SKM-1 (cell line): Measurements from ENCODE around the gene CTAG1B.
"Not testable (repeated sequence)": the region's sequence is repeated elsewhere in the genome, so short reads cannot be mapped to it uniquely, and the experiment has no call there.

Experiments used
- DNase-seq: peaks from one replicate; lab custom pipeline; 2025; ENCODE audit not compliant: unreplicated experiment; lab: John Stamatoyannopoulos, UW

The CTAG1B gene

GRCh38 chrX:154619182-154619581, at the start of gene CTAG1B:
Gene CTAG1B, minus strand, starts transcription at chrX:154619282. Its CDS starts 64 bp downstream, at chrX:154619218.
- DNase-seq: not testable (repeated sequence)

GRCh38 chrX:154661899-154662298, 42.8 kb upstream of the CTAG1B start:
- no peak for DNase-seq

DNA sequence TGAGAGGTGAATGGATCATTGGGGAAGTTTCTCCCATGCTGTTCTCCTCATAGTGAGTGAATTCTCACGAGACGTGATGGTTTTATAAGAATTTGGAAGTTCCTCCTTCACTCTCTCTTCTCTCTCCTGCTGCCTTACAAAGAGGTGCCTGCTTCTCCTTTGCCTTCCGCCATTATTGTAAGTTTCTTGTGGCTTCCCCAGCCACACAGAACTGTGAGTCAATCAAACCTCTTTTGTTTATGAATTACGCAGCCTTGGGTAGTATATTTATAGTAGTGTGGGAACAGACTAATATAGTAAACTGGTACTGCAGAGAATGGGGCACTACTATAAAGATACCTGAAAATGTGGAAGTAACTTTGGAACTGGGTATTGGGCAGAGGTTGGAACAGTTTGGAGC, 42.1 kb upstream of the CTAG1B start:
- no peak for DNase-seq

GRCh38 chrX:154660541-154660940, 41.5 kb upstream of the CTAG1B start:
- no peak for DNase-seq

- DNase-seq: no peak
Observed at GRCh38 chrX:154658957-154659356, 39.9 kb upstream of the CTAG1B start.

DNA sequence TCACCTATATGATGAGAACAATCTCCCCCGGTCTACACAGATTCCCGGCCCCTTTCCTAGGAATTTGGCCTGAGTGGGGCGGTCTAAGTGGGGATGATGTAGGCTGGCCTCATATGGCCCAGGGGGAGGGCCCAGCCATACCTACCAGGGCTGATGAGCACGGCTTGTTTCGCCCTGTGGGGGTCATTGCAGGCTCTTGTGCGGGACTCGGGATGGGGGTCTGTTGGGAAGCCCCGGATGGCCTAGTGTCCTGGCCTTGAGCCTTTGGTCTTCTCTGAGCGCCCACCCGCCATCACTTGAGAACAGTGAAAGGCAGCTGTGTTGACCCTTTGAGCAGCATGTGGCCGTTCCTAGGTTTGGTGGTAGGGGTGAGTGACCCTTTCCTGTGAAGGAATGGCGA, 39.1 kb upstream of the CTAG1B start:
- no peak for DNase-seq

DNA sequence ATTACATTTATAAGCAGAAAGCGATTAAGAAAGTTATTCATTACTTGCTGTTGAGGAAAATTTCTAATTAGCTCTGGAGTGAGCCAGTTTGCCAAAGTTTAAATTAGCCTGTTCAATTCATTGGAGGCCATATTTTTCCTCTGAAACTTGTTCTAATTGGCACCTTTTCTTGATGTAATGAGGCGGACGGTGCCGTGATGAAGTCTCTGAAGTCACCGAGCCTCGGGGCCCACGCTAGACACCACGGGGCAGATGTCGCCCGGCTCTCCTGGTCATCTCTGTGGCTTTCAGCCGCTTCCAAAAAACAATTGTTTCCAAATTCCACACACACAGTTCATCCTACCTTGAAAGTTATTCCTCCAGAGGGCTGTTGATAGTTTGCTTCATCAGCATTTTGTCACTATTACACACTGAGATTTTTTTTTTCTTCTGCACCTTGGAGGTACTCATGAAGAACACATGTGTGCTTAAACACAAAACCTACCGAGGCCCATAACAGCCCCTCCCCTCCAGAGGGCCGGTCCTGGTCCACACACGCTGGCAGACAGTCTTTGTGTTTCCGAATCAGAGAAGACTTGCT, 38.2 kb upstream of the CTAG1B start:
- no peak for DNase-seq

GRCh38 chrX:154655786-154656185, 36.7 kb upstream of the CTAG1B start:
- DNase-seq: no peak

GRCh38 chrX:154655346-154655745, 36.3 kb upstream of the CTAG1B start:
- no peak for DNase-seq

DNA sequence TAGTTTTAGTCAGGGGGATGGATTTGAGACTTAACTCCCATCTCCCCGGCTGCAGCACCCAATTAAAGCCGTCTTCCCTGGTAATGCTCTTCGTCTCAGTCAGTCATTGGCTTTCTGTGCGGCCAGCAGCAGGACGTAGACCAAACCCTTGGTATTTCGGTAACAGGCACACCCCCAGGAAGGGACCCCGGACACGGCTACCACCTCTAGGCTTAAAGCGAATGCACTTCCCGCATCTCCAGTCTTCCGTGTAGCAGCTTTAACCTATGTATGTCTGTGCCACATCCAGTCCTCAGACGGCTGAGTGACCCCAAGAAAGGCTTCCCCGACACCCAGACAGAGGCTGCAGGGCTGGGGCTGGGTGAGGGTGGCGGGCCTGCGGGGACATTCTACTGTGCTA, 35.8 kb upstream of the CTAG1B start:
- DNase-seq: no peak

GRCh38 chrX:154654372-154654771, 35.3 kb upstream of the CTAG1B start:
- DNase-seq: no peak

GRCh38 chrX:154653413-154653812, 34.3 kb upstream of the CTAG1B start, which contains the start of gene CTAG2:
Gene CTAG2, minus strand, starts transcription at chrX:154653579. Its CDS starts 64 bp downstream, at chrX:154653515.
- DNase-seq: not testable (repeated sequence)

- DNase-seq: no peak
Observed at GRCh38 chrX:154653048-154653401, 33.9 kb upstream of the CTAG1B start.

DNA sequence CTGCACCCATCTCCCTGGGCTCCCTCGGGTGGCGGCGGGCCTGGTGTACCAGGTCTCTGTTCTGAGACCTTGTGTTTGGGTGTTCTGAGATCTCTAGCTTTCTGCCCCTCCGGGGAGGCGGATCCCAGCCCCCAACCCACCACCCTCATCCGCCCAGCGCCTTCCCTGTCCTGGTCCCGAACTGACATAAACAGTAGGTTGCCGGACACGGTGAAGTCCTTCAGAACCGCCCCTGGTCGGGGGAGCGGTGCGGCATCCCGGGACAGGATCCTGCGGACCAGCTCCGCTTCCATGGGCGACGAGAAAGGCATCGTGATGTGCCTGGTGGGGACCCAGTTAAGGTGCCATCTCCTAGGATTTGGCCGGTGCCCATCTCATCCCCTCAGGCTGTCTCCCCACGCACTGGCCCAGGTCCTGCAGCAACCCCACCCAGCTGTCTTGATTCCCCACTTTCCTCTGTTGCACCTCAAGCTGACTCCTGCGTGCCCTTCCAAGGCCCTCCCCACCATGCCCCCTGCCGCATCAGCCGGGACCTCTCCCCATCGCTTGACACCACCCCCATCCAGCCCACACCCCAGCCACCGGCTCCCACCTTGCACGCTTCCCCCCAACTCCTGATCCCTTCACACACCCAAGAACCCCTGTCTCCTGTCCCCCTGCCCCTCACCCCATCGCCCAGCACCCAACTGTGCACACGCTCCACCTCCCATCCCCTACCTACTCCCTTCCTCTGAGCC, 33.4 kb upstream of the CTAG1B start:
- DNase-seq: no peak

DNA sequence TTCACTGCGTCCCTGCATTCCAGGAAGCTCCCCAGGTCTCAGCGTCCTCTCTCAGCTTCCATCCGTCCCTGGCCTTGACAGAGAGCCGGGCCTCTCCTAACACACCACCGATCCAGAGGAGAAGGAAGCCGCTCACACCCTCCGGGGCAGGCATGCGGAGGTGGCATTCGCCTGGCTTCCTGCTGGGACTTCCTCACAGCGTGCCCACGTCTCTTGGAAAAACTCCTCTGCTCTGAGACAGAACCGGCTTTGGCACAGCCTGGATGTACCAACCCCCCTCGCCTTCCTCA, 31.1 kb upstream of the CTAG1B start:
- no peak for DNase-seq

- DNase-seq: no peak
Observed at GRCh38 chrX:154649503-154650220, 30.6 kb upstream of the CTAG1B start.

- DNase-seq: no peak
Observed at GRCh38 chrX:154648931-154649330, 29.8 kb upstream of the CTAG1B start.

GRCh38 chrX:154645745-154646378, 26.8 kb upstream of the CTAG1B start:
- DNase-seq: not testable (repeated sequence)

DNA sequence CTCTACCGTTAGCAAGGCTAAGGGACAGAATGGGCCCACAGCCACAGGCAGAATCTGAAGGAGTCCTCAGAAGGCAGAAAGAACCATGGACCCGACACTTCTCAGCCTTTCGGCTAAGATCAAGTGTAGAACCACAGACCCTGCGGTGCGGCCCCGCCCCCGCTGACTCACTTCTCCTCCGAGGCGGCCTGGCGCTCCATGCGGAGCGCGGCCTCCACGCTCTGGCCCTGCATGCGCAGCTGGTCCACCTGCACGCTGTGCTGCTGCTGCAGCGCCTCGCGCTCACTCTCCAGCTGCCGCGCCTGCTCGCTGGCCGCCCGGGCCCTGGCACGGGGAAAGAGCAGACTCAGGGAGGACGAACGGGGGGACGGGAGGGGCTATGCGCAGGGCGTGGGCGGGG, 24.6 kb upstream of the CTAG1B start:
- DNase-seq: not testable (repeated sequence)

DNA sequence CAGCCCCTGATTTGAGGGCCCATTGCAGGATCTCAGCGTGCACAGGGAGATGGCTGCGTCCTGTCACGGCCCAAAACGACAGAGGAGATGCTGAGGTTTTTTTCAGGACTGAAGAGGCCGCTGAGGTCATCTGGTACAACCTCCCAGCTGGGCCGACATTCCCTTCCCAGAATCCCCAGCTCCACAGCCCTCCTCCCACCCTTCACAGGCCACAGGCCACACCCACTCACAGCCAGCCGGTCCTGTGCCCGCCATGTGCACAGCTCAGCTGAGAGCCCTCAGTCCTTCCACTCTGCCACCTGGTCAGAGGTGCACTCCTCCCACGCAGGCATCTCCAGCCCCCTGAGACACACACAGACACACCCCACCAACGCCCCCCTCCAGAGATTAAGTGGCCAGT, 22.7 kb upstream of the CTAG1B start:
- not testable (repeated sequence) for DNase-seq

DNA sequence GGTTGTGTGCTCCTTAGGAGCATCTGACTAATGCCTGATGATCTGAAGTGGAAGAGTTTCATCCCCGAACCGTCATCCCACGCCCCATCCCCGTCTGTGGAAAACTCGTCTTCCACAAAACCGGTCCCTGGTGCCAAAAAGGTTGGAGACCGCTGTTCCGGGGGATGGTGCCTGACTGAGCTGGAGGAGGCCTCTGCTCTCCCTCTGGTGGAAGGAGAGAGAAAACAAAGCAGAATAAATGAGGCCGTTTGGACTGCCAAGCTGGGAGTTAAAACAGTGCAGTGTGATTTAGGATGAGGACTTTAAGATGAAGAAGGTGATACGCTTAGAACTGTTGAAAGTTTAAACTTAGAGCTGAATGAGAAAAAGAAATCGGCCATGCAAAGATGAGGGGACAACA, 14.6 kb upstream of the CTAG1B start:
- DNase-seq: not testable (repeated sequence)

DNA sequence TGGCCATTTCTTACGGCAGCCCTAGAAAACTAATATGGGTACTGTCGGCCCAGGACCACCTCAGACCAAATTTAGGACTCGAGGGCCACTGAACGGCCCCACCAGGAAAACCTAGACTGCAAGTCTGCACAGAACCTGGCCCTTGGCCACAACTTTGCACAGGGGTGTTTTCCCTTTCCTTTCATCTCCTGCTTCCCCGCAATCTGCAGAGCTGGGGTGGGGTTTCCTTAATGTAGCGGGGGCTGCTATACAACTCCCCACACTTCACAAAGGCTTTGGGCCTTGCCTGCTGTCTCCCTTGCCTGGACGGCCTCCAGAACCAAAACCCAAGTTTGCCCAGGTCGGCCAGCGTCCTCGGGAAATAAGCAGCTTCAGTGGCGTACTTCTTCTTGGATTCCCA, 11.9 kb upstream of the CTAG1B start:
- DNase-seq: not testable (repeated sequence)
